Jurkat, Clone E6-1 (cell line): ENCODE measurements around the gene SP140L.
"Not testable (repeated sequence)": the region's sequence is repeated elsewhere in the genome, so short reads cannot be mapped to it uniquely, and the experiment has no call there.

Experiments used
- DNase-seq: peaks from one replicate; pipeline ENCODE4 v3.0.0-alpha.2; 2011; ENCODE audit warnings: low read depth, low spot score
- H3K4me3 ChIP-seq: 2 replicates; pipeline ENCODE4 v1.5.1; 2011; ENCODE audit warnings: mild to moderate bottlenecking, low read length, control low read depth, moderate library complexity

Gene SP140L

DNA sequence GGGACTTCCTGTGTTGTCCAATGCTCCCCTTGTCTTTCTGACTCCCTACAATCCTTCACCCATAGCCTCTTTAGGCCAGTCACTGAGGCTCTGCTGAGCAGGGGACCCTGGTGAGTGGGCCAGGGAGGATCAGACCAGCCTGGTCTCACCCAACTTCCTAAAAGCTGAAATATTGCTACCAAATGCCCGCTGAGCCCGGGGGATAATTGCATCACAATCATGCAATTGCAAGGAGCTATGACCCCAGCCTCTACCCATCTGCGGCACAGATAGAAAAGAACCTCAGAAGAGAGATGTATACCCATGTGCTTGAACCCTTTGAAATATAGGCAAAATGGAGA lies 85.3 kb downstream of the SP140L start:
- no peak for DNase-seq
- H3K4me3 ChIP-seq = no peak overlapping the region; the same call in 1 of the 2 replicates

GRCh38 chr2:230412846-230413245 lies 85.9 kb downstream of the SP140L start:
- DNase-seq = no peak
- H3K4me3 ChIP-seq = no peak overlapping the region

- DNase-seq = peak; percentile 7
- H3K4me3 ChIP-seq = no peak overlapping the region
Observed at GRCh38 chr2:230413479-230413878, 86.5 kb downstream of the SP140L start.

- no peak overlapping the region for H3K4me3 ChIP-seq
- DNase-seq = no peak
Observed at GRCh38 chr2:230414302-230414701, 87.3 kb downstream of the SP140L start.

DNA sequence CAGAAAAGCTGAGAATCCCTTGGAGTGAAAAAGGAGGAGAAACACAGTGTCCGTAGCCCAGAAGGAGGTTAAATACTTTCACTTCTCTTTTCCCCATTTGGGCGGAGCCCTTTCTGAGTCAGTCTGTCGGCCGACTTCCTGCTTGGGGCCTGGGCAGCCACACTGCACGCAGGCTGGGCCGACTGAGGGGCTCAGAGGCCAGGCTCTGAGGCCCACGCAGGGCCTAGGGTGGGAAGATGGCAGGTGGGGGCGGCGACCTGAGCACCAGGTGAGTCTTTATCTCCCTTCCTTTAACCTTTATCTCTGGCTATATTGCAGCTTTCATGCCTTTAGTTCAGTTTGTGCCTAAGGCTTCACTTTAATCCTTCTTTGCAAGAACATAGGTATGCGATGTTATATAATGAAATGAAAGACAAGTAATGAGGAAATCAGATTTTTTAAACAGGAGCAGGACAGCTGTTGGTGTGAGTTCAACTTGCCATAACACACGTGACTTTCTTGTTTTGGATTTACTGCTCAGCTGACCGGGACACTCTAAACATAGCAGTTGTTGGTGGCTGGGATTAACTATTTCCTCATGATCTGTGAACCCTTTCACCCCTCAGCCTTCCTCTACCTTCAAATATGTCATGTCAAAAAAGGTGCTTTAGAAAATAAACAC lies 89.2 kb downstream of the SP140L start, which contains the start of gene SP100:
TSS of gene SP100 (plus strand) at position 141 of the 661 bp plus-strand sequence. CDS start at position 237, 96 bp downstream.
- DNase-seq = peak; percentile 68
- peak within 1 kb of the TSS; percentile 66 for H3K4me3 ChIP-seq

- H3K4me3 ChIP-seq = no peak overlapping the region
- no peak for DNase-seq
Observed at GRCh38 chr2:230417436-230417835, 90.4 kb downstream of the SP140L start.

- no peak for DNase-seq
- no peak overlapping the region for H3K4me3 ChIP-seq
Observed at GRCh38 chr2:230418341-230419016, 91.5 kb downstream of the SP140L start.

- no peak for DNase-seq
- no peak overlapping the region for H3K4me3 ChIP-seq
Observed at GRCh38 chr2:230419181-230419580, 92.2 kb downstream of the SP140L start.

- H3K4me3 ChIP-seq = no peak overlapping the region
- no peak for DNase-seq
Observed at GRCh38 chr2:230422149-230422548, 95.2 kb downstream of the SP140L start.

- no peak overlapping the region for H3K4me3 ChIP-seq
- DNase-seq = no peak
Observed at GRCh38 chr2:230423851-230424458, 97.0 kb downstream of the SP140L start.

GRCh38 chr2:230425377-230425776 lies 98.4 kb downstream of the SP140L start:
- no peak for DNase-seq
- no peak overlapping the region for H3K4me3 ChIP-seq

- DNase-seq = no peak
- no peak overlapping the region for H3K4me3 ChIP-seq
Observed at GRCh38 chr2:230429513-230429912, 102.5 kb downstream of the SP140L start.

- H3K4me3 ChIP-seq = no peak overlapping the region
- DNase-seq = peak; percentile 42
Observed at GRCh38 chr2:230430957-230431910, 104.2 kb downstream of the SP140L start.

DNA sequence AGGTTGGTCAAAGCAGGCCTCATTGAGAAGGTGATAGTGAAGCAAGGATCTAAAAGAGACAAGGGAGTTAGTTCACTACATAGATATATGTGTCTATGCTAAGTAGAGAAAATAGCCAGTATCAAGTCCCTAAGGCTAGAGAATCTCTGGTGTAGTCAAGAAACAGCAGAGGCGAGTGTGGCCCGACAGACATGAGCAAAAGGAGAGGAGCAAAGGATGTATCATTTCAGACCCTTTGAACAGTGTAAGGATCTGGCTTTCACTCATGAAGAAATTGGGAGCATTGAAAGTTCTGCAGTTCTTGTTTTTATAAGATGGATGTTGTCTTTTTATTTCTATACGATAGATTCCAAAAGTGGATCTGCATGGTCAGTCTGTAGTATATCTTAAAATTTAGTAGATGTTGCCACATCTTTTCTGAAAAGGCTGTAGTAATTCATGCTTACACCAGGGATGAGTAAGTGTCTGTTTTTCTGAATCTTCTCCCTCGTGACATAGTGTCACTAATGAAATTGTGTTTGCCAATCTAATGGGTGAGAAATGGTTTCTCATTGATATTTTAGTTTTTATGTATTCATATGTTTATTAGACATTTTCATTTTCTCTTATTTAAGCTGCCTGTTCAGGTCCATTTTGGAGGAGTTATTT lies 107.8 kb downstream of the SP140L start:
- no peak for DNase-seq
- H3K4me3 ChIP-seq = no peak overlapping the region

DNA sequence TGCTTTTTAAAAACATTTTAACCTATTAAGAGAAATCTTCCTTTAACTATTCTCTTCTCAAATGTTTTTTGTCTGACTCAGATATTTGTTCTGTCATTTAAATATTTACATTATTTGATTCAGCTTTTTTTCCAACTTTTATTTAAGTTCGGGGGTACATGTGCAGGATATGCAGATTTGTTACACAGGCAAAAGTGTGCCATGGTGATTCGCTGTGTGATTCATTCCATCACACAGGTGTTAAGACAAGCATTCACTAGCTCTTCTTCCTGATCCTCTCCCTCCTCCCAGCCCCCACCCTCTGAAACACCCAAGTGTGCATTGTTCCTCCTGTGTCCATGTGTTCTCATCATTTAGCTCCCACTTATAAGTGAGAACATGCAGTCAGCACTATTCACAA lies 108.4 kb downstream of the SP140L start:
- no peak overlapping the region for H3K4me3 ChIP-seq
- DNase-seq = no peak

DNA sequence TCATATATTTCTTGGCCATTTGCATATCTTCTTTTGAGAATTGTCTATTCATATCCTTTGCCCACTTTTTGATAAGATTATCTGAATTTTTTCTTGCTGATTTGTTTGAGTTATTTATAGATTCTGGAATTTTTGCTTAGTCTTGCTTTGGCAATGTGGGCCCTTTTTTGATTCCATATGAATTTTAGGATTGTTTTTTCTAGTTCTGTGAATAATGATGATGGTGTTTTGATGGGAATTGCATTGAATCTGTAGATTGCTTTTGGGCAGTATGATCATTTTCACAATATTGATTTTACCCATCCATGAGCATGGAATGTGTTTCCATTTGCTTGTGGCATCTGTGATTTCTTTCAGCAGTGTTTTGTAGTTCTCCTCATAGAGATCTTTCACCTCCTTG lies 112.1 kb downstream of the SP140L start:
- DNase-seq, H3K4me3 ChIP-seq: not testable (repeated sequence)

DNA sequence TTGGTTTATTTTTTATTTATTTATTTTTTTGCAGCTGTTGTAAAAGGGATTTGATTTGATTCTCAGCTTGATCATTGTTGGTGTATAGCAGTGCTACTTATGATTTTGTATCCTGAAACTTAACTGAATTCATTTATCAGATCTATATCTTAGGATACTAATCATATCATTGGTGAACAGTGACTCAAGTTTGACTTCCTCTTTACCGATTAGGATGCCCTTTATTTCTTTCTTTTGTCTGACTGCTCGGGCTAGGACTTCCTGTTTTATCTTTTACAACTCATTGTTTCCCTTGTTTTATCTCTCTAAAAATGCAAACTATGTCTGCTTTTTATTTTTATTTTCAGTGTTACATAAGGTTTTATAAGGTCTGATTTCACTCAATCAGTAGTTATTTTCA lies 112.6 kb downstream of the SP140L start:
- no peak overlapping the region; the same call in 1 of the 2 replicates for H3K4me3 ChIP-seq
- no peak for DNase-seq

DNA sequence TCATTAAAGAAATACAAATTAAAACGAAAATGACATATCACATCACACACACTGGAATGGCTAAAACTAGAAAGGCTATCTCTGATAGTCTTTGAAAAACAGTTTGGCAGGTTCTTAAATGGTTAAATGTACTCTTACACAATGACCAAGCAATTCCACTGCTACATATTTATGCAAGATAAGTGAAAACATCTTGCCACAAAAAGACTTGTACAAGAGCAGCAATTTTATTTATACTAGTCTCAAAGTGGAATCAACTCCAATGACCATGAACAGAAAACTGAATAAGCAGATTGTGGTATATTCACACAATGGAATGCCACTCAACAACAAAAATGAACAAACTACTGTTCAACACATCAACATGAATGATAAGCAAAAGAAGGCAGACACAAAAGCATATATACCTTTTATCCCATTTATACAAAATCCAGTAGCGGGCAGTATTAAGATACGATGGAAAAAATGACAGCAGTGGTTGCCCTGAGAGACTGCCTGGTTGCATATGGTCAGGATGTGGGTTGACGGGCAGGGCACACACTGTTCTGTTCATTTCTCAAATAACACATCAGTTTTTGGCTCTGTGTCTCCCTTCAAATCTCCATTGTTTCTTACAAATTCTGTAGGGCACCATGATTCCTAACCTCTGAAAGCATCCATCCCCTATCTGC lies 114.4 kb downstream of the SP140L start:
- H3K4me3 ChIP-seq = peak overlapping the region; percentile 8; the same call in 1 of the 2 replicates
- DNase-seq = peak; percentile 70
